Uterus (tissue), 2 donors: Measurements from ENCODE around the gene GPR107.

Experiments
- CTCF ChIP-seq, 4 experiments: fragments of 200-600 bp in 2 of 4; fragments of 450-650 bp in 2 of 4; sonication (generic) in 2 of 4; IDR thresholded peaks; one replicate each; pipeline ENCODE4 v1.5.1; 2016 to 2019; ENCODE audit warnings: antibody characterized with exemption in 4 of 4, mild to moderate bottlenecking in 2 of 4, moderate library complexity in 1 of 4
- POLR2A ChIP-seq, 2 donors: fragments of 450-650 bp; IDR thresholded peaks; one replicate each; pipeline ENCODE4 v1.6.1; 2016; ENCODE audit warnings: antibody characterized with exemption in 2 of 2, mild to moderate bottlenecking in 1 of 2, moderate library complexity in 1 of 2

- TF ChIP-seq POLR2A (IDR thresholded peaks at IDR 0.05): no peak
- no peak for TF ChIP-seq CTCF (IDR thresholded peaks at IDR 0.05)
These were observed 30.6 kb downstream of the GPR107 start for GRCh38 chr9:130084337-130084736.
